Testis (tissue), 3 donors: ENCODE results near the gene CREB3L2. TPM values are rescaled to one million over a fixed set of nuclear protein-coding genes. Genes with fewer than 3 reads are reported as not detected.

ENCODE experiments used
- DNase-seq: peaks from one replicate; pipeline ENCODE4 v3.0.0-alpha.2; 2019
- H3K27ac ChIP-seq, 2 donors: fragments of 200-600 bp; sonication (generic); one replicate each; pipeline ENCODE4 v1.5.1; 2019
- H3K27me3 ChIP-seq: fragments of 200-600 bp; sonication (generic); one replicate; pipeline ENCODE4 v1.5.1; 2019
- H3K36me3 ChIP-seq: fragments of 200-600 bp; sonication (generic); one replicate; pipeline ENCODE4 v1.5.1; 2017; ENCODE audit warnings: low read depth; ENCODE audit errors: missing control alignments
- H3K4me1 ChIP-seq: fragments of 200-600 bp; sonication (generic); one replicate; pipeline ENCODE4 v1.5.1; 2019
- H3K4me3 ChIP-seq, 2 donors: fragments of 200-600 bp; sonication (generic); one replicate each; pipeline ENCODE4 v1.5.1; 2017 to 2019
- H3K9me3 ChIP-seq: fragments of 200-600 bp; sonication (generic); one replicate; pipeline ENCODE4 v1.5.1; 2017
- POLR2A ChIP-seq: fragments of 450-650 bp; IDR thresholded peaks from one replicate; pipeline ENCODE4 v1.6.1; 2017; ENCODE audit warnings: antibody characterized with exemption, mild to moderate bottlenecking, moderate library complexity
- WGBS, 2 donors: methylation state at CpG; one replicate each; pipeline ENCODE4 v1.1.5; 2018; 5-methylcytosine and 5-hydroxymethylcytosine counted together
- intact Hi-C: fragments of 100-400 bp; cut with DNase I; formaldehyde crosslinking; loops from one replicate; pipeline ENCODE4 v1.15.1; 2023; ENCODE audit warnings: low total_unique reads
- polyA plus RNA-seq: library from polyadenylated mRNA; stranded (reverse); fragments of 350-450 nt; fragmentation: Illumina TruSeq; extraction: RNeasy Lipid Tissue Mini Kit (QIAGEN cat#74804); gene quantifications from one replicate; pipeline ENCODE4 v1.2.3, GENCODE V29; 2014; ENCODE audit warnings: low read depth, low replicate concordance; ENCODE audit not compliant: insufficient read depth
- total RNA-seq, 2 donors: library from RNA; depleted of rRNA; stranded (reverse); fragments of >200 nt; gene quantifications; one replicate each; pipeline ENCODE4 v1.2.3, GENCODE V29; 2016
- TF ChIP-seq, protein P1 (sequence below), 3 experiments: fragments of 450-650 bp in 2 of 3; fragments of 200-600 bp in 1 of 3; sonication (generic) in 1 of 3; IDR thresholded peaks; one replicate each; pipeline ENCODE4 v1.5.1; 2016 to 2019; ENCODE audit warnings: antibody characterized with exemption in 3 of 3, mild to moderate bottlenecking in 2 of 3, moderate library complexity in 1 of 3

CREB3L2 gene
- total and polyA plus RNA-seq, 3 donors from 2014 or later: 22.0 to 23.9 (median 23.4) TPM

DNA sequence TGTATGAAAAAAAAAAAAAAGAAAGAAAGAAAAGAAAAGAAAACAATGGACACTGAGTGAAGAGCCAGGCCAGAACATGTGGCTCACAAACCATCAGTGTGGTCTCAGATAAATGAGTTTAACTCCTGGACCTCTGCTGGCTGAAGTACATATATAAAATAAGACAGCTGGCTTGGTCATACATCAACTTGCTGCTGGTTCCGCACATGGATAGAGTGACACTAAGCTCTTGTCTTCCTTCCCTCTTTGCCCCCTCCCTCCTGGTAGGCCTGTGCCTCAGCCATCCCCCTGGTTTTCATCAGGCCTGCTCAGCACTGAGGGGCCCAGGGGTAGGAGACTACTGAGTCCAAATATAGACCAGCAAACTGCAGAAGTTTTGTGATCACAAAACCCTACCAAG is 97.1 kb downstream of the CREB3L2 start:
- Histone ChIP-seq H3K36me3 (no peaks in the 10 kb centered on the region), H3K27me3 (no peaks in the 10 kb centered on the region), H3K4me3 (no peak overlapping the region), H3K27ac (no peak overlapping the region), H3K4me1 (peaks cover 3% of the 10 kb centered on the region), H3K9me3 (no peaks in the 10 kb centered on the region)
- TF ChIP-seq, protein P1, sequence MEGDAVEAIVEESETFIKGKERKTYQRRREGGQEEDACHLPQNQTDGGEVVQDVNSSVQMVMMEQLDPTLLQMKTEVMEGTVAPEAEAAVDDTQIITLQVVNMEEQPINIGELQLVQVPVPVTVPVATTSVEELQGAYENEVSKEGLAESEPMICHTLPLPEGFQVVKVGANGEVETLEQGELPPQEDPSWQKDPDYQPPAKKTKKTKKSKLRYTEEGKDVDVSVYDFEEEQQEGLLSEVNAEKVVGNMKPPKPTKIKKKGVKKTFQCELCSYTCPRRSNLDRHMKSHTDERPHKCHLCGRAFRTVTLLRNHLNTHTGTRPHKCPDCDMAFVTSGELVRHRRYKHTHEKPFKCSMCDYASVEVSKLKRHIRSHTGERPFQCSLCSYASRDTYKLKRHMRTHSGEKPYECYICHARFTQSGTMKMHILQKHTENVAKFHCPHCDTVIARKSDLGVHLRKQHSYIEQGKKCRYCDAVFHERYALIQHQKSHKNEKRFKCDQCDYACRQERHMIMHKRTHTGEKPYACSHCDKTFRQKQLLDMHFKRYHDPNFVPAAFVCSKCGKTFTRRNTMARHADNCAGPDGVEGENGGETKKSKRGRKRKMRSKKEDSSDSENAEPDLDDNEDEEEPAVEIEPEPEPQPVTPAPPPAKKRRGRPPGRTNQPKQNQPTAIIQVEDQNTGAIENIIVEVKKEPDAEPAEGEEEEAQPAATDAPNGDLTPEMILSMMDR (IDR thresholded peaks at IDR 0.05): no peak
- no peak for TF ChIP-seq POLR2A
- DNase-seq: no peak
- WGBS, 2 donors: 59 to 67% methylated on average over 1 of the region's 1 CpG
- intact Hi-C loops: loop anchor here (5.0 kb wide), 1 partner anchor 102 kb away; no protein-coding TSS in a partner anchor

DNA sequence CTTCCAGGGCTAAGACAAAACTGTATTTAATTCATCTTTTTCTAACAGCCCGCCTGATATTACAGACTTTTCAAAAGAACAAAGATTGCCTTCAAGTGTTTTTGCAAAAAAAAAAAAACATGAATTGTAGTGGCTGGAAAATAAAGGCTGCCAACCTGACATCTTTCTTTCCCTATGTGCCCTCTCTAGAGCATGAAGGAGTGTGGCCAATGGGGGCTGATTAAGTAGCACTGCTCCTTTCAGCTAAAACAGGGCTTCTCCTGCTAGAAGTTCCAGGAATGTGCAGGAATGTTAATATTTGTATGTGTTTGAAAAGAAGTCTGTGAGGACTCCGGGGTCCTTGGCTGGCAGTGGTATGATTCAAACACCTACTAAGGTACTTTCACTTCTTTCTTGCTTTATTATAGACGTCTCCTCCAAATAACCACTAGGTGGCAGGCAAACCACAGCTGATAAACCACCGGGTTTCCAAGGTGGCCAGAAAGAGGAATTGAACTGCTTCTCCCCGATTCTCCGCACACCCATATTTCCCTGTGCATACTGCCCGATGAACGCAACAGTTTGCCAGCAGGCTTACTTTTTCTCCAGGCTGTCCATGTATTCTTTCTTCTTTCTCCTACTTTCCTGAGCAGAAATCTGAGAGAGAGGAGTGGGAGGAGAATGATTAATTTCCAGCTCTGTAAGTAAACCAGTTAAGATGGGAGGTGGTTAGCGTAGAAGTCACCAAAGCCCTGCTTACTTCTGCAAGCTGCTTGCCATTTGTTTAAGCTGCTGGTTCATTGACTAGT is 98.3 kb downstream of the CREB3L2 start:
- TF ChIP-seq, protein P1 (IDR thresholded peaks at IDR 0.05): peak; percentile 83 to 90 (median 84)
- TF ChIP-seq POLR2A: no peak
- DNase-seq: peak; percentile 73
- 32 to 52% methylated on average over 9 of the region's 9 CpGs for WGBS, 2 donors
- intact Hi-C loops: loop anchor here (5.0 kb wide), 1 partner anchor 104 kb away; no protein-coding TSS in a partner anchor
- Histone ChIP-seq H3K9me3 (no peaks in the 10 kb centered on the region), H3K4me1 (peaks cover 4% of the 10 kb centered on the region), H3K4me3 (no peak overlapping the region), H3K36me3 (no peaks in the 10 kb centered on the region), H3K27ac (no peak overlapping the region), H3K27me3 (no peaks in the 10 kb centered on the region)

DNA sequence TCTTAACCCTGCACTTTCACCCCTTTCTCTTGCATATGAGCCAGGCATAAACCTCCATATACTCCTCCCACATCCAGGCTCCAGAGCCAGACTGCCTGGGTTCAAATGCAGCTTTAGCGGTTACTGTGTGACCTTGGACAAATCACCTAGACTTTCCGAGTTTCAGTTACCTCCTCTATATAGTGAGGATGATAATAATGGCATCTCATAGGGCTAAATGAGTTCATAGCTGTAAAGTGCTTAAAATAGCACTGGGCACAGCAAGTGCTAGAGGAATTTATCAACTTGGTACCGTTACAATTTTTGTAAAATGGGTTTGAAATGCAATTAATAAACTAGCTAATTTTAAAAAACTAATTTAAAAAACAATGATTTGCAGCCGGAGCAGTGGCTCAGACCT is 101.7 kb downstream of the CREB3L2 start:
- Histone ChIP-seq H3K36me3 (no peaks in the 10 kb centered on the region), H3K27me3 (no peaks in the 10 kb centered on the region)

DNA sequence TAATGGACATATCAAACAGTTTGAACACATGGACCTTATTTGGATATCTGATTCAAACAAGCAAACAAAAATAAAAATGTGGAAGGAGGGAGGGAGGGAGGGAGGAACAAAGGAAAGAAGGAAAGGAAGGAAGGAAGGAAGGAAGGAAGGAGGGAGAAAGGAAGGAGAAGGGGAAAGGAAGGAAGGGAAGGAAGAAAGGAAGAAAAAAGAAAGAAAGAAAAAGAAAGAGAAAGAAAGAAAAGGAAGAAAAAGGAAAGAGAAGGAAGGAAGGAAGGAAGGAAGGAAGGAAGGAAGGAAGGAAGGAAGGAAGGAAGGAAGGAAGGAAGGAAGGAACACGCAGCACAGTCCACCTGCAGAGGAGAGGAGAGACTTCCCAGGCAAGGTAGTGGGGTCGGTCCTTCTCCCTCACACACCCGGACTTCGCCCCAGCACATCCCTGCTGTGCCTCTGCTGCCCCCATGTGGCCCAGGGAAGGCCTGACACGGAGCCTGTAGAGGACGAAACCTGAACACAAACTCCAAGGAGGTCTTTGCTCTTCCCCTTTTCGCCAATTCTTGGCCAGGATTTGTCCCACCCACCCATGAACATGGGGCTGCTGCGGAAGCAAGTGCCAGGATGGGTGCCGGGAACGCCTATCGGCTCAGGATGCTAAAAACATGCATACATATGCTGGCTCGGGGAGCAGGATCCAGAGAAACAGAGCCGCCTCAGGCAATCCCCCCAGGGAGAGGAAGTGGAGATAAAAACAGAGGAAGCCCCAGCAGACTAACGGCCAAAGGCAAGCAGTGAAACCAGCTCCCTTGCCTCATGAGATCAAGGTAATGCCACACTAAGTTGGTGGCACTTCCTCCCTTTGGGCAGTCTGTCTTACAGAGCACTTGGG is 102.8 kb downstream of the CREB3L2 start:
- 23 to 24% methylated on average over 13 of the region's 14 CpGs for WGBS, 2 donors
- Histone ChIP-seq H3K27me3 (no peaks in the 10 kb centered on the region), H3K36me3 (no peaks in the 10 kb centered on the region), H3K27ac (peak overlapping the region in 1 of 2 donors; percentile 50), H3K9me3 (no peaks in the 10 kb centered on the region), H3K4me1 (peaks cover 6% of the 10 kb centered on the region), H3K4me3 (no peak overlapping the region)
- TF ChIP-seq, protein P1 (IDR thresholded peaks at IDR 0.05): peak; percentile 64 to 83 (median 79)
- no peak for TF ChIP-seq POLR2A
- DNase-seq: peak; percentile 89
- intact Hi-C loops: loop anchor here (10.0 kb wide), 1 partner anchor 244 kb away; no protein-coding TSS in a partner anchor

More for the DNA sequence above, 101.7 kb downstream of the CREB3L2 start:
- Histone ChIP-seq H3K27ac (no peak overlapping the region), H3K9me3 (no peaks in the 10 kb centered on the region), H3K4me1 (peaks cover 6% of the 10 kb centered on the region), H3K4me3 (no peak overlapping the region)
- TF ChIP-seq, protein P1 (IDR thresholded peaks at IDR 0.05): no peak
- TF ChIP-seq POLR2A: no peak
- DNase-seq: no peak
- intact Hi-C loops: loop anchor here (5.0 kb wide), 1 partner anchor 107 kb away; no protein-coding TSS in a partner anchor
- 72 to 74% methylated on average over 4 of the region's 4 CpGs for WGBS, 2 donors
